ENCODE results near the gene CTTN. TPM values are rescaled to one million over a fixed set of nuclear protein-coding genes. Genes with fewer than 3 reads are reported as not detected.
A peak's percentile ranks its signal among the peaks of the same experiment; 100 is the strongest.

The CTTN gene
- total and polyA plus RNA-seq, 2 of the 8 experiments (the other 6 are each of a cell fraction or from before 2014, with no cell fraction given) = 84.6 to 216 TPM

DNA sequence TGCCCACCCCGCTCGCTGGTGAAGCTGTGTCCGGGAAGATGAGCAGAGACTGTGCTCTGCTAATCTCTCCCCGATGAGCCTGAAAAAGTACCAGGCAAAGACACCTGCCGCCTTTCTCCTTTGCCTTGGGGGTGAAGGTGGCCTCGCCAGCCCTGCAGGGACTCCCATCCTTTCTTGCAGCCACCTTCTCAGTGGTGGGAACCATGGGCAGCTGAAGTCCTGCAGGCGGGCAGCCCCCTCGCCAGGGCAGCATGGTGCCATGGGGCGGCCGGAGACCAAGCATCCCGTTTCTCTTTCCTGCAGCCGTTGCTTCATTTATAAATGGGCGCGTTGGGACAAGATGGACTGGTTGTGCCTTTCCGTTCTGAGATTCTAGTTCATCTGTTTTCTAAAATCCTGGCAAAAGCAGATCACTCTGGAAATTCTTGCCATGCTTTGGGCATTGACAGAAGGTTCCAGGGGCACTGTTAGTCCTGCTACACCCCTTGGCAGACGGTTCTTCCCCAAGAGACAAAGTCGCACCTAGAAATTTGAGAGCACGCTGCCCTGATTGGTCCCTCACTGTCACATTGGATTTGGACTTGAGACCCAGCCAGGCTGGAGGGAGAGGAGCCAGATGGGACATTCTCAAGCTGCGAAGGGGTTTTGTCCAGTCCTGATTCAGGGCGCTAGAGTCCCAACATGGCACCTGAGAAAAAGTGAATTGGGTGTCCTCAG lies 7.5 kb downstream of the CTTN start:
- no peak for TF ChIP-seq ZNF274 (IDR thresholded peaks at IDR 0.05; ENCODE audit: borderline replicate concordance, extremely low read depth, low read length)
- TF ChIP-seq SAP30 (IDR thresholded peaks at IDR 0.05; ENCODE audit: insufficient read depth, insufficient replicate concordance, low read length) = no peak
- no peak overlapping the region for H2BK20ac ChIP-seq (ENCODE audit: low read length)
- H3K23me2 ChIP-seq (ENCODE audit: low read depth, low read length) = no peaks in the 10 kb centered on the region
- no peak overlapping the region for H4K8ac ChIP-seq (ENCODE audit: extremely low read depth, insufficient read depth, low read length)
- no peak overlapping the region for H3K27ac ChIP-seq (ENCODE audit: low read depth, low read length)
- H3K56ac ChIP-seq (replicated peaks; ENCODE audit: insufficient read length, low read depth, low read length) = no peak overlapping the region
- H3K14ac ChIP-seq (ENCODE audit: insufficient read length) = no peak overlapping the region
- H3K36me3 ChIP-seq (ENCODE audit: control insufficient read depth in 2 of 4, insufficient read depth in 4 of 4, low read length in 3 of 4) = peaks cover 17 to 58% (median 42%) of the 10 kb centered on the region in 4 experiments
- H3K4me2 ChIP-seq (ENCODE audit: insufficient read depth in 1 of 2, low read depth in 2 of 2, low read length in 2 of 2) = no peak overlapping the region
- H3K4me1 ChIP-seq (replicated peaks in 1 of 4; ENCODE audit: control insufficient read depth in 3 of 4, insufficient read depth in 4 of 4, low read length in 3 of 4) = 0 out of 7 replicates have a peak, but pooled peaks cover 0 to under 1% (median under 1%) of the 10 kb centered on the region in 4 experiments
- no peak overlapping the region for H2BK120ac ChIP-seq (replicated peaks; ENCODE audit: low read depth, low read length)
- no peaks in the 10 kb centered on the region for H3K27me3 ChIP-seq (replicated peaks in 1 of 4; ENCODE audit: control insufficient read depth in 3 of 4, extremely low read depth in 1 of 4, insufficient read depth in 3 of 4, low read length in 3 of 4)
- no peak overlapping the region for H4K5ac ChIP-seq (ENCODE audit: insufficient read length, low read depth, low read length)
- H3K9me3 ChIP-seq (ENCODE audit: insufficient read depth in 2 of 2, low read depth in 1 of 2, low read length in 1 of 2) = no peaks in the 10 kb centered on the region
- peaks cover 13 to 54% of the 10 kb centered on the region in 2 experiments for H3K79me2 ChIP-seq (ENCODE audit: control insufficient read depth in 1 of 2, insufficient read depth in 2 of 2, low read length in 2 of 2)
- H3K23ac ChIP-seq (ENCODE audit: insufficient read length) = no peak overlapping the region
- peaks cover 17% of the 10 kb centered on the region in 2 experiments for H4K20me1 ChIP-seq (replicated peaks in 1 of 2; ENCODE audit: control insufficient read depth in 1 of 2, insufficient read depth in 2 of 2, low read length in 2 of 2)
- no peak overlapping the region for H2BK12ac ChIP-seq (ENCODE audit: low read depth, low read length)
- H2AFZ ChIP-seq (ENCODE audit: low read length) = no peak overlapping the region
- H3K18ac ChIP-seq (ENCODE audit: extremely low read depth, low read length) = no peak overlapping the region
- no peak for FAIRE-seq
- POLR2A ChIA-PET (ENCODE audit: partially characterized antibody) = no interaction called here
- H2BK15ac ChIP-seq (ENCODE audit: low read length) = no peak overlapping the region
- DNase-seq (ENCODE audit: low read depth in 1 of 2, low spot score in 2 of 2) = no peak
- H2AK5ac ChIP-seq (ENCODE audit: low read depth, low read length) = no peak overlapping the region
- no peak overlapping the region for H3K9ac ChIP-seq (replicated peaks in 1 of 4; ENCODE audit: extremely low read depth in 1 of 4, low read depth in 3 of 4, low read length in 3 of 4)
- 0 out of 2 replicates have a peak overlapping the region, but pooled peaks have one; percentile 24 for H2BK5ac ChIP-seq (ENCODE audit: low read depth, low read length)
- H3K4ac ChIP-seq (replicated peaks; ENCODE audit: insufficient read length, low read depth, low read length) = no peak overlapping the region
- CTCF ChIA-PET (ENCODE audit: partially characterized antibody) = interaction anchor here (0.6 to 1.9 kb wide), 3 partner anchors 12 to 312 kb away, joined by 3 to 6 read pairs (median 4); no protein-coding TSS in a partner anchor
- peaks cover 9% of the 10 kb centered on the region for H3K79me1 ChIP-seq (ENCODE audit: low read depth, low read length)
- 96% methylated on average over 20 of the region's 20 CpGs; no CpG with 5 or more reads in 1 of the 2 experiments for WGBS, 2 experiments (ENCODE audit: extremely low coverage in 1 of 2, insufficient coverage in 1 of 2, insufficient read length in 1 of 2, insufficient replicate concordance in 2 of 2, low coverage in 1 of 2, low lambda C conversion rate in 2 of 2, missing lambda C conversion rate in 1 of 2)
- H3K4me3 ChIP-seq (ENCODE audit: extremely low read depth in 1 of 4, insufficient read depth in 2 of 4, low read depth in 3 of 4, low read length in 4 of 4) = no peak overlapping the region
- no peak overlapping the region for H4K91ac ChIP-seq (replicated peaks; ENCODE audit: insufficient read length, low read length)

All from H1 (cell line).